A549 treated with GW870086 at 1 μM for 4 hours (cell line): ENCODE measurements around the gene FLT4. TPM values are rescaled to one million over a fixed set of nuclear protein-coding genes. Genes with fewer than 3 reads are reported as not detected.

Experiments
- total RNA-seq: library from RNA; stranded (reverse); fragments of 200-300 nt; extraction: Qiagen RNA extraction; gene quantifications from 5 replicates; pipeline ENCODE4 v1.2.3, GENCODE V29; 2022; ENCODE audit warnings: low read depth

Gene FLT4
- total RNA-seq = 3.0 to 5.3 TPM (median 3.6 TPM) in 5 replicates

GRCh38 chr5:180649297-180650039, at the start of gene FLT4:
FLT4 (minus strand) TSS chr5:180649600; CDS start chr5:180649545, 55 bp downstream.

GRCh38 chr5:180591311-180591887, 58.0 kb downstream of the FLT4 start, which contains the start of gene SCGB3A1:
SCGB3A1 (minus strand) TSS chr5:180591499; CDS start chr5:180591462, 37 bp downstream.

Other genes with a start within 250 kb of the FLT4 start
- gene CNOT6, start 155.2 kb downstream of the FLT4 start, total RNA-seq = 12.0 to 22.0 TPM (median 18.5 TPM) in 5 replicates
- not detected in 5 replicates for gene SCGB3A1, start 58.1 kb downstream of the FLT4 start, total RNA-seq
- gene OR2Y1, start 90.5 kb upstream of the FLT4 start, total RNA-seq = not detected in 5 replicates
- gene MGAT1, start 153.2 kb upstream of the FLT4 start, total RNA-seq = 74.1 to 88.0 TPM (median 82.7 TPM) in 5 replicates
- 5.6 to 10.6 TPM (median 8.6 TPM) in 5 replicates for gene ZFP62, start 211.7 kb upstream of the FLT4 start, total RNA-seq
- gene BTNL8, start 249.6 kb upstream of the FLT4 start, total RNA-seq = not detected in 5 replicates